ENCODE data around the gene PRXL2B.
"Not testable (repeated sequence)": the region's sequence is repeated elsewhere in the genome, so short reads cannot be mapped to it uniquely, and the experiment has no call there.

PRXL2B gene

GRCh38 chr1:2586154-2587070, at the start of gene PRXL2B:
Gene PRXL2B, plus strand, starts transcription at chr1:2586777. Its CDS starts 109 bp downstream, at chr1:2586886.
- ATAC-seq, result peak; percentile 77 to 82

GRCh38 chr1:2537784-2538115, 48.8 kb upstream of the PRXL2B start:
- no peak for ATAC-seq

- ATAC-seq, result no peak
These were observed 48.2 kb upstream of the PRXL2B start for GRCh38 chr1:2538376-2538775.

GRCh38 chr1:2538872-2539271, 47.7 kb upstream of the PRXL2B start:
- ATAC-seq, result no peak

GRCh38 chr1:2539312-2539907, 47.2 kb upstream of the PRXL2B start:
- ATAC-seq, result peak in 1 of 2 donors; percentile 31

GRCh38 chr1:2540816-2541492, 45.6 kb upstream of the PRXL2B start:
- ATAC-seq, result no peak

- ATAC-seq, result no peak
These were observed 44.8 kb upstream of the PRXL2B start for GRCh38 chr1:2541619-2542245.

- ATAC-seq, result no peak
These were observed 44.2 kb upstream of the PRXL2B start for GRCh38 chr1:2542246-2542915.

GRCh38 chr1:2543543-2544092, 43.0 kb upstream of the PRXL2B start:
- no peak for ATAC-seq

- no peak for ATAC-seq
These were observed 42.3 kb upstream of the PRXL2B start for GRCh38 chr1:2544093-2544874.

- no peak for ATAC-seq
These were observed 41.5 kb upstream of the PRXL2B start for GRCh38 chr1:2544875-2545640.

GRCh38 chr1:2545754-2546514, 40.6 kb upstream of the PRXL2B start:
- peak; percentile 46 to 47 for ATAC-seq

GRCh38 chr1:2546515-2547209, 39.9 kb upstream of the PRXL2B start:
- ATAC-seq, result peak; percentile 44 to 57

GRCh38 chr1:2547210-2548067, 39.1 kb upstream of the PRXL2B start:
- peak; percentile 29 to 31 for ATAC-seq

- ATAC-seq, result peak; percentile 20 to 27
These were observed 38.4 kb upstream of the PRXL2B start for GRCh38 chr1:2548068-2548589.

- ATAC-seq, result not testable (repeated sequence)
These were observed 37.1 kb upstream of the PRXL2B start for GRCh38 chr1:2549367-2550029.

- ATAC-seq, result not testable (repeated sequence)
These were observed 36.2 kb upstream of the PRXL2B start for GRCh38 chr1:2550309-2550861.
